GM18909 (cell line): ENCODE results near the gene PES1.
"Not testable (repeated sequence)": the region's sequence is repeated elsewhere in the genome, so short reads cannot be mapped to it uniquely, and the experiment has no call there.

Experiments used
- ATAC-seq: cut with Tn5 transposase; IDR thresholded peaks from one replicate; pipeline ENCODE4 v1.9.1; 2021; ENCODE audit warnings: mild to moderate bottlenecking; ENCODE audit not compliant: unreplicated experiment, poor library complexity

Gene PES1

GRCh38 chr22:30578481-30578880, 13.2 kb downstream of the PES1 start:
- no peak for ATAC-seq

- ATAC-seq, result no peak
Measured at GRCh38 chr22:30575859-30576258, 15.9 kb downstream of the PES1 start.

GRCh38 chr22:30574997-30575671, 16.6 kb downstream of the PES1 start:
- no peak for ATAC-seq

- no peak for ATAC-seq
Measured at GRCh38 chr22:30574095-30574981, 17.4 kb downstream of the PES1 start, which contains the start of gene GAL3ST1. Gene GAL3ST1 (minus strand): TSS chr22:30574665. CDS start chr22:30557392, 17,273 bp downstream.

- ATAC-seq, result no peak
Measured at GRCh38 chr22:30573594-30574094, 18.1 kb downstream of the PES1 start.

DNA sequence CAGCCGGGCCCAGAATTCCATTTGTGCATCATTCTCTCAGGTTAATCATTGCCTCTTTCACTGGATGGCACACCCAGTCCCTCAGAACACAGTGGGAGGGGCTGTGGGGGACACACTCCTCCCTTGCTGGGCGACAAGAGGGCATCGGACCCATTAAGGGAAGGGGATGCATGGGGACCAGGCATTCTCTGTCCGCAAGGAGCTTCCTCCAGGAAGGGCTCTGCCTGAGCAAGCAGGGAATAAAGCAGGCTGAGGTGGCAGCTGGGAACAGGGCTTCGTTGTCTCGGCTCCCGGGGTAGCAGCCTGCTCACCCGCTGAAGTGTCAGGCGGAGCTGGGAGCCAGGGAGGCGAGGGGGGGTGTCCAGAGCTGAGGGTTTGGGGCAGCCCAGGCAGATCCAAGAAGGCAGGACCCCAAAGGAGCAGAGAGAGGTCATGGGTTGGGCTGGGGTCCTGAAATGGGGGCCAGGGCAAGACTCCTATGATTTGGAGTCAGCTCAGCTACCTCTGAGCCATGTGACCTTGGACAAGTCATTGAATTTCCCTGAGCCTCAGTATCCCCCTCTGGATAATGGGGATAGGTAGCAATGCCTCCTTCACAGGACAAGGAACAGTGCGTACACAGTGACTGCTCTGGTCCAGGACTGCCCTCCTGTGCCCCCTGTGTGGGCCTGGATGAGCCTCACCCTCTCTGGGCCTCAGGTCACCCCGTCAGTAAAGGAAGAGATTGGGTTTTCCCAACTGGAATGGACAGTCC, 18.7 kb downstream of the PES1 start:
- ATAC-seq, result no peak

DNA sequence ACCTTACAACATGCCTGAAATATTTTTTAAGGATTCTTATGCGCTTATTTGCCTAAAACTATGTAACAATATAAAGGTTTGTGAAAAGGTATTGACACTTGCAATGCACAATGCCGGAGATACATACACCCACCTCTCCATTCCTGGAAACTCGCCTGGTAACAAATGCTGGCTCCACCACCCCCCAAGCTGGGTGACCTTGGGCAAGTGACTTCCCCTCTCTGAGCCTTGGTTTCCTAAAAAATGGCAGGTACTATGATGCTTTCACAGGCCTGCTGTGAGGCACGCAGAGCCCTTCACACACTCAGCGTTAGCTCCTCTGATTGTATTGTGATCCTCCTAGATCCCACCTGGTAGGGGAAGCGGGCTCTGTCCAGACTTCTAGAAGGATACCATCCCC, 19.5 kb downstream of the PES1 start:
- no peak for ATAC-seq

- no peak for ATAC-seq
Measured at GRCh38 chr22:30569674-30570202, 22.0 kb downstream of the PES1 start.

GRCh38 chr22:30568137-30568805, 23.4 kb downstream of the PES1 start:
- ATAC-seq, result no peak

DNA sequence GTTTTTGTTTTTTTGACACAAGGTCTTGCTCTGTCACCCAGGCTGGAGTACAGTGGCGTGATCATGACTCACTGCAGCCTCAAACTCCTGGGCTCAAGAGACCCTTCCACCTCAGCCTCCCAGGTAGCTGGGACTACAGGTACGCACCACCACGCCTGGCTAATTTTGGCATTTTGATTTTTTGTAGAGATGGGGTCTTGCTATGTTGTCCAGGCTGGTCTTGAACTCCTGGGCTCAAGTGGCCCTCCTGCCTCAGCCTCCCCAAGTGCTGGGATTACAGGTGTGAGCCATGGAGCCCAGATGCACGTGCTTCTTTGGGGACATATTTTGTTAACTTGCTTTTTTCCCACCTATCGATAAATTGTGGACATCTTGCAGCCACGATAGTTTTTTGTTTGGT, 24.4 kb downstream of the PES1 start:
- not testable (repeated sequence) for ATAC-seq

GRCh38 chr22:30566125-30566524, 25.6 kb downstream of the PES1 start:
- no peak for ATAC-seq

DNA sequence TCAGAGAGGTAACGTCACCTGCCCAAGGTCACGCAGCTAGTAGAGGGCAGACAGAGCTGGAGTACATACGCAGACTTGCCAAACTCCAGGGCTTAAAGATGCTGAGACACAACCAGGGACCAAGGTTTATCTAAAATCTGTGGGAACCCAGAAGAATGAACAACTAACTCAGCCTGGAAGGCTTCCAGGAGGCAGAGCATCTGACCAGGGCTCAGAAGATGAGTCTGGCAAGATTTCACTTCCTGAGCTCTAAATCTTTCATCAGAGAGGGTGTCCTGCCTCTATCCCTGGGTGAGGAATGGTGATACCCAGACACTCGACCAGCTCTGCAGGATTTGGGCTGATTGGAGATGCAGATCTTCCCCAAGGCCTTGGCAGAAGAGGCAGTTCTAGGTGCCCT, 26.4 kb downstream of the PES1 start:
- ATAC-seq, result no peak

DNA sequence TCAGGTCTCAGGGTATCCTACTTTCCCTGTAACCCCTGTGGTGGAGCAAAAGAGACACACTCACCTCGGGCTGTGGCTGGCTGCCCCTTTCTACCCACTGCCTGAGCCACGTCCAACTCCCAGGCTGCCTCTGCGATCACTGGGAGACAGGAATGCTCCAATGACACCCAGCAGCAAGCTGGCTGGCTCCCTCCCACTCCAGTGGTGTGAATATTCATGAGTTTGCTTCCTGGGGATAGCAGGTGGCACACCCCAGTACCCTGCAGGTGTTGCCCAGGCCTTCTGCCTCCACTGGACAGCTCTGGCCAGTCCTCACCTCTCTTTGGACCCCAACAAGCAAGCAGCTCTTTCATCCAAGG, 27.0 kb downstream of the PES1 start:
- no peak for ATAC-seq

- ATAC-seq, result no peak
Measured at GRCh38 chr22:30564045-30564760, 27.5 kb downstream of the PES1 start.

- ATAC-seq, result no peak
Measured at GRCh38 chr22:30562366-30562765, 29.3 kb downstream of the PES1 start.

GRCh38 chr22:30561402-30562189, 30.1 kb downstream of the PES1 start:
- ATAC-seq, result no peak

GRCh38 chr22:30560643-30561202, 31.0 kb downstream of the PES1 start:
- not testable (repeated sequence) for ATAC-seq

DNA sequence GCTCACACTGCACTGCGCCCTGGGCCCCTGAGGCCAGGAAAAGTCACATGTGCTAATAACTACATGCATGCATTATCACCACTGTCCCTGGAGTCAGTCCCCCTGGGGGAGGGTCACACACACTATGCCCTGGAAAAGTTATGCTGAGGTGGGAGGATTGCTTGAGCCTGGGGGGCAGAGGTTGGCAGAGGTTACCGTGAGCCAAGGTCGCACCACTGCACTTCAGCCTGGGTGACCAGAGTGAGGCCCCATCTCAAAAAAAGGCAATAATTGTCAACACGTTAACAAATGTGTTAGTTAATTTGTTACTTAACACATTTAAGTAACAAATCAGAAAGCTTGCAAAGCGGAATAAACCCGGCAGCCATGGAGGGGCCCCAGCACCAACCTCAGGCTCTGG, 31.8 kb downstream of the PES1 start:
- no peak for ATAC-seq
